Brain pericyte (primary cell): Measurements from ENCODE around the gene CAND1.
A peak's percentile ranks its signal among the peaks of the same experiment; 100 is the strongest.

Experiments used
- DNase-seq: peaks from one replicate; pipeline ENCODE4 v3.0.0-alpha.2; 2012; ENCODE audit warnings: low read depth, low spot score

Gene CAND1

DNA sequence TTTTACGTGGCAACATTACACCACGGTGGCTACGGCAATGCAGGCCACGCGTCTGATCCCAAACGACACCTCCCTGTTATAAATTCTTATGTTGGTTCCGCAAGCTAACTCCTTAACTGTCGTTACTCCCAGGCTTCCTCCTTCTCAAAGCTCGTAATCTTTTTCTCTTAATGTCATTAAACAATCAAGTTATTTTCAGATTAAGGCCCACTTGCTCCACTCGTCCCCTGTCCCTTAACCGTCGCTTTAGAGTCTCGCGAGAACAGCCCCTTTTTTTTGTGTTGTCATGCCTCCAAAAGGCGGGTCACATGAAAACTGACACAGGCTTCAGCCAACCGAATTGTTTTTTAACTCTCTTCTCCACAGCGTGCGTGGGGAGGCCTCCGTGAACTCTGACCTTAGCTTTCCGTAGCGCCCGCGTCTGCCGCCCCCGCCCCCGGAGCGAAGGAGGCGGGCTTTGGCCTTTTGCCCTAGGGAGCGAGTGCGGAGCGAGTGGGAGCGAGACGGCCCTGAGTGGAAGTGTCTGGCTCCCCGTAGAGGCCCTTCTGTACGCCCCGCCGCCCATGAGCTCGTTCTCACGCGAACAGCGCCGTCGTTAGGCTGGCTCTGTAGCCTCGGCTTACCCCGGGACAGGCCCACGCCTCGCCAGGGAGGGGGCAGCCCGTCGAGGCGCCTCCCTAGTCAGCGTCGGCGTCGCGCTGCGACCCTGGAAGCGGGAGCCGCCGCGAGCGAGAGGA, at the start of gene CAND1:
Gene CAND1, plus strand, starts transcription at position 463 of the 737 bp plus-strand sequence. CDS start 360 bp downstream, outside the sequence.
- DNase-seq = peak; percentile 97

DNA sequence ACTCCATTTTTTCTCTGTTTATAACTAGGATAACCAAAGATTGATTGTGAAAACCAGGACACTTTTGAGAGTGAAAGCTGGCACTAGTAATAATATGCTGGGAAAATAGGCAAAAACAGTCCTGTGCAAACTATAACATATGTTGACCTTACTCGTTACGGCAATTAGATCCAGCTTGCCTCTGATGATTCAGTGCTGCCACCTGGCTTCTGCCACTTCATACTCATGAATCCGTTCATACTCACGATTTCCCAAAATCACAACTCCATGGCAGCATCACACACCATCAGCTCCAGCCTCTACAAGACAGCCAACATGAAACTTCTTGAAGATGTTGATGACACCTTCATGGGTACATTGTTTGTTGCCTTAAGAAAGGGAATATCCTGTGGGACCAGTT, 49.1 kb upstream of the CAND1 start:
- no peak for DNase-seq

DNA sequence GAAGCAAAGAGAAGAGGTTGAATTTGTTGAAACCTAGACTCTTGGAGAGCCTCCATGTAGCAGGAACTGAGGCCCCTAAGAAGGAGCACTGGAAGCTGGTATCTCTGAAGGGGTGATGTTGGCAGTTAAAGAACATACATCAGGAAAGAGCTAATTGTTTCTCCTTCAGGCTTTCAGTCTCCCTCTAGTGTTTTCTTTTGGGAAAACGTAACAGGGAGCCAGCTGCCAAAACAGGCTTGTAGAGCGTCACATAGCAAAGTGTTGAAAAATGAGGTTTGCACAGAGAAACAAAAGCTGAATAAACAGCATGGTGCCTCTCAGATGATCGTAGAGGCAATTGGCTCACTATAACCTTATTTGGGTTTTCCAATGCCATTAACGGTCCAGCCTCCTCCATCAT, 46.9 kb upstream of the CAND1 start:
- peak; percentile 36 for DNase-seq

DNA sequence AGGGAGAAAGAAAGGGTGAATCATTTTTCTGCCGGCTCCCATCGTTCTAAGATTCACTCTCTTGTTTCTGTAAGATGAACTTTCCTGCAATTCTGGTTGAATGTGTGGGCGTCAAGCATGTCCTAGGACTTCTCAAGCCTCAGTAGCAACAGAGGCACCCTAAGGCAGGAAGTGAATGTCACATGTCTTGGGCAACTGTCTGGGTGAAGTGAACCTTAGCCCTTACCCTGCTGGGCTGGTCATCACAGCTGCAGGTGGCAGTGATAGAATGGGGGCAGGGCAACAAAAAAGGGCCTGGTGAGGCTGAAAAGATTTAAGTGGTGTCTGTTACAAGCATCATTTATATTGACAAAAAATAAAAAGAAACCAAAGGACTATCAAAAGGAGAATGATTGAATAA, 45.9 kb upstream of the CAND1 start:
- no peak for DNase-seq

DNA sequence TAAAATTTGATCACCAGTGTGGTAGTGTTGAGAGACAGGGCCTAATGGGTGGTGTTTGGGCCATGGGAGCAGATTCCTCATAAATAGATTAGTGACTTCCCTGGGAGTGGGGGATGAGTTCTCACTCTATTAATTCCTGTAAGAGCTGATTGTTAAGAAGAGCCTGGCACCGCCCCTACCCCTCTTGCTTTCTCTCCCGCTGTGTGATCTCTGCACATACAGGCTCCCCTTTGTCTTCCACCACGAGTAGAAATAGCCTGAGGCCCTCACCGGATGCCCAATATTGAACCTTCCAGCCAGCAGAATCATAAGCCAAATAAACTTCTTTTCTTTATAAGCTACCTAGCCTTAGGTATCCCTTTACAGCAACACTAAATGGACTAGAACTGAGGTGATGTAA, 31.9 kb upstream of the CAND1 start:
- DNase-seq = no peak

DNA sequence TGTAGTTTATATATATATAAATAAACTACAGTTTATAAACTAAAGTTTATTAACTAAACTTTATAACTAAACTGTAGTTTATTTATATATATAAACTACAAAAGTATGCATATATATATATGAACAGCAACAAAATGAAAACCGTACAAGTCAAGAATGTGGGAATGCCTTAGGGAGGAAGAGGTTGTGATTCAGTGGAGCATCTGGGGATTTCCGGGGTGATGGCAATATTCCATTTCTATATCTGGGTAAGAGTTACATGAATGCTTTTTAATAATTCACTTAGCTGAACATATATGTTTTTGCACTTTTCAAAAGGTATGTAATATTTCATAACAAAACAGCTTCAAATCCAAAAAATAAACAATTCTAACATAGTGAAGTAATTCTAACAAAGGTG, 30.1 kb upstream of the CAND1 start:
- no peak for DNase-seq

DNA sequence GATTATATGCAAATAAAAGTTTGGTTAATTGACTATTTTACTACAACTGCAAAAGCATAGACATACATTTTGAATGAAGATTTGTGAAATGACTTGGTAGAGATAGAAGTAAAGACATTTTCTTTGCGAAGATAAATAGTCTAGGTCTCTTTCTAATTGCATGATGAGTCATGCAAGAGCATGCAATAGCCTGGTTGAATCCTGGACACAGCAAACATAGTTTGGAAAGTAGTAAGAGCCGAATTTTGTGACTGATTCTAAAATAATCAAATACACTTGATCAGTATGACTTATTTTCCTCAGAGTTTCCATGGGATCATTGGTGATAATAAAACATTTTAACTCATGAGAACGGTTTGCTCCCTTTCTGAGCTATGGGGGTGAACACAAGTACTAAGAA, 27.7 kb upstream of the CAND1 start:
- DNase-seq = no peak

- no peak for DNase-seq
Measured at GRCh38 chr12:67243260-67243659, 25.9 kb upstream of the CAND1 start.

GRCh38 chr12:67245571-67245970, 23.6 kb upstream of the CAND1 start:
- no peak for DNase-seq

DNA sequence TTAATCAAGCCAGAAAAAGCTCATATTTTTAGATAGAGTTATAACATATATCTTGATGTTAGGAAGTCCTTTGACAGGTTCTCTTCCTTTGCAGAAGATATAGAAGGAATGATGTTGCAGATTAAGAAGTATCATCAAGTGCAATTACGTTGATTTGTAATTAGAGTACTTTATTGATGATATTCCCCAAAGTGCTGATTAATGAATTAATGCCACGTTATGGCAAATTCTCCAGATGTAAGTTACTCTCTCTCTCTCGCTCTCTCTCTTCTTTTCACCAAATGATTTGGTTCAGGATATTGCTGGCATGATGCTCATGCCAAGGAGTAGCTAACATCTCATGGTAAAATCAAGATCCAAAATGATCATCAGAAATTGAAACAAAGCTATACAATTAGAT, 18.1 kb upstream of the CAND1 start:
- no peak for DNase-seq

- no peak for DNase-seq
Measured at GRCh38 chr12:67254372-67255026, 14.7 kb upstream of the CAND1 start.

DNA sequence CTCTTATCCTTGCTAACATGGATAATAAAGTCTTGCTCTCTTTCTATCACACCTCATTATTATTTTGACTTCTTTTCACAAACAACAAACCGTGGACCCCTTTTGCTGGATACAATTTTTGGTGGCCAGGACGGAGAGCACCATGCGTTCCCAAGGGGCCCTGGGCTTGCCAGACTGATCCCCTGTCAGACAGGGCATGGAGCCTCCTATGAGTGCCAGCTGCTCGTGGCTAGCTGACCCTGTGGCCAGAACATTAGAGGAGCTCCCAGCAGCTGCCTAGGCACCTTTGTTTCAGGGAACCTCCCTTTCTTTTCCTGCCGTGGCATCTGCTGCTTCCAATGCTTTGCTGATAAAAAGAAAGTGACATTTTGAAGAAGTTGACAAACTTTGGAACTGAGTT, 12.5 kb upstream of the CAND1 start:
- no peak for DNase-seq

GRCh38 chr12:67263471-67263870, 5.7 kb upstream of the CAND1 start:
- no peak for DNase-seq

DNA sequence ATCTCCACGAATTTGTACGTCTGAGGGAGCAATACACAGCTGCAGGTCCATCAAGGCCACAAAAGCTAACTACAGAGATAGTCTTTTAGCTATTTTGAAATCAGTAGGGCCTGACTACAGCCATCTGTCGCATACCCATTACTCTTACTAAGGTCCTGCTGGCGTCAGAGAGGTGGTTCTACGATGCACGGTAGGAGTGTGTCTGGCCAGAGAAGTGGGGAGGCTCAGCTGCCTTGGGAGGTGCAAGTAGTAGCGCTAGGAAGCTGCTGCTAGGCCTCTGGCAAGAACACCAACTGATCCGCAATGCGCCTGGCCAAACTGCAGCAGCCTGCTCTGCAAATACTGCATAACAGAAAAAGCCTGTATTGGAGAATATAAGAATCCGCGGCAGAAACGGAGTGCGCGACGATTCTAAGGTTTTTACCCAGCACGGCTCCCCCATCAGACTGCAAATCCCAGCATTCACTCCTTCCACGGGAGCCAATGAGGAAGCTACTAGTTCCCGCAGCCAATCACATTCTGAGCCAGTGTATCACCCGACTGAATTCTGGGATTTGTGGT, 743 bp upstream of the CAND1 start:
- DNase-seq = no peak

GRCh38 chr12:67269633-67270573, 745 bp downstream of the CAND1 start:
- DNase-seq = no peak

DNA sequence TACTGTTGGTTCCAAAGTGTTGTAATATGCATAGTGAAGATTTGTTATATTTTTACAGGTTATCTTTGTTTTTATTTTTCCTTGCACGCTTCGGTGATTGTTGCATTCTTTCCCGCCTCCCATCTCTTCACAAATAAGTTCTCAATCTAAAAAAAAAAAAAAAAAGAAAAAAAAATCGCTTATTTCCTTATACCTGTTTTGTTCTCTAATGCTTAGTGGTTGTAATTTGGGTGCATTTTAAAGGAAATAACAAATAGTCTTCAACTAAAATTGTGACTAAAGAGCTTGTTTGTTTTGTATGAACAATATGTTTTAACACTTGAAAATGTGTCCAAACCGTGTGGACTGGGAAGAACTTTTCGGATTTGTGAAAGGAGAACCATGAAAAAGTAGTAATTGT, 1.5 kb downstream of the CAND1 start:
- no peak for DNase-seq

- DNase-seq = no peak
Measured at GRCh38 chr12:67271976-67272375, 2.8 kb downstream of the CAND1 start.

DNA sequence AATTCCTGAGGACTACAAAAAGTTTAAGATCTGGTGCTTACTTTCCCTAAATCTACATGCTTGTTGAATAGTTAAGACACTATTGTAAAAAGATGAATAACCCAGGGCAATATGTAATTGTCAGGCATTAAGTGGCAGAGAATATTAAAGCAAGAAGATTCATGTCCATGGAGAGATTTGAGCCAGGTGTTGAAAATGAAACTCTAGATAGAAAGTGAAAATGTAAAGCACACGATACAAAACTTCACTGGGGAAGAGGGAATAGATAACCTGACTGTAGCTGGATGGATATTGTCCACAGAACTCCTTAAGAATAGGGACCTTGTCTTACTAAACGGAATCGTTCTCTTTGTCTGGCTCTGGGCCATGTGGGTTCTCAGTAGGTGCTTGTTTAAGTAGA, 5.0 kb downstream of the CAND1 start:
- DNase-seq = no peak

DNA sequence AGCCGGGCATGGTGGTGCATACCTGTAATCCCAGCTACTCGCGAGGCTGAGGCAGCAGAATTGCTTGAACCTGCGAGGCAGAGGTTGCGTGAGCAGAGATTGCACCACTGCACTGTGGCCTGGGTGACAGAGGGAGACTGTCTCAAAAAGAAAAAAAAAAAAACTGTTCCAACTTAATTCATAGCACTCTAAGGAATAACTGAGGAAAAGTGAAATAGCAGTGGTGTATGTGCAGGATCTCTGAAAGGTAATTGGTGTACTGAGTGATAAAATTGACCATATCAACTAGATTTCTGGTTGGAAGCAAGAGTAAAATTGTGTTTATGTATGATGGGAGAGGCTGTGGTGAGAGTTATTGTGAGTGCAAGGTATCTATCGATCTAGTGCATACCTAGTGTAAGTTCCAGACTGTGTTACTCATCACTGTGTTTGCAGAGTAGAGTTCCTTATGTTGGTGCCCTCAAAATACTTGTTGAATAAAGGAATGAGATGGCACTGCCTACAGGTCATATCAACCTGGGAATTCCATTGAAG, 6.3 kb downstream of the CAND1 start:
- no peak for DNase-seq

GRCh38 chr12:67276421-67276820, 7.3 kb downstream of the CAND1 start:
- DNase-seq = no peak

GRCh38 chr12:67279637-67280036, 10.5 kb downstream of the CAND1 start:
- DNase-seq = no peak

- DNase-seq = no peak
Measured at GRCh38 chr12:67280088-67280487, 10.9 kb downstream of the CAND1 start.
